H1 (cell line): ENCODE data around the gene OR4K1. TPM values are rescaled to one million over a fixed set of nuclear protein-coding genes. Genes with fewer than 3 reads are reported as not detected.

ENCODE experiments used
- CTCF ChIA-PET: fragments of 300-600 bp; sonication (Branson Sonifier 250); formaldehyde crosslinking; loops from one replicate; lab custom pipeline; 2021; ENCODE audit not compliant: partially characterized antibody; lab: Charles Lee
- POLR2A ChIA-PET: fragments of 300-600 bp; sonication (Branson Sonifier 250); formaldehyde crosslinking; loops from one replicate; lab custom pipeline; 2021; ENCODE audit warnings: inconsistent platforms; ENCODE audit not compliant: partially characterized antibody; lab: Charles Lee
- DNase-seq, 2 experiments: peaks; one replicate each; pipeline versions ENCODE4 v3.0.0 to v3.0.0-alpha.2; 2010 to 2022; ENCODE audit warnings: low spot score in 2 of 2, low read depth in 1 of 2, mixed read lengths in 1 of 2
- FAIRE-seq: peaks from 2 replicates; lab custom pipeline; 2011; peaks lifted over from hg19 to GRCh38; lab: Jason Lieb, UNC
- H2AFZ ChIP-seq: 2 replicates; pipeline ENCODE4 v1.8.1; 2012; ENCODE audit warnings: low read length, inconsistent platforms
- H2AK5ac ChIP-seq: 2 replicates; pipeline ENCODE4 v1.6.1; 2013; ENCODE audit warnings: low read depth, low read length
- H2BK120ac ChIP-seq: replicated peaks from 2 replicates; pipeline ENCODE3; 2013; ENCODE audit warnings: low read depth, low read length, inconsistent platforms
- H2BK12ac ChIP-seq: 2 replicates; pipeline ENCODE4 v1.6.1; 2013; ENCODE audit warnings: low read depth, low read length
- H2BK15ac ChIP-seq: 2 replicates; pipeline ENCODE4 v1.6.1; 2013; ENCODE audit warnings: low read length
- H2BK20ac ChIP-seq: 2 replicates; pipeline ENCODE4 v1.6.1; 2013; ENCODE audit warnings: low read length
- H2BK5ac ChIP-seq: 2 replicates; pipeline ENCODE4 v1.6.1; 2013; ENCODE audit warnings: low read depth, low read length
- H3K14ac ChIP-seq: 2 replicates; pipeline ENCODE4 v1.6.1; 2013; ENCODE audit warnings: inconsistent platforms; ENCODE audit not compliant: insufficient read length
- H3K18ac ChIP-seq: 2 replicates; pipeline ENCODE4 v1.6.1; 2013; ENCODE audit warnings: low read length; ENCODE audit errors: extremely low read depth
- H3K23ac ChIP-seq: 2 replicates; pipeline ENCODE4 v1.6.1; 2013; ENCODE audit warnings: inconsistent platforms; ENCODE audit not compliant: insufficient read length
- H3K23me2 ChIP-seq: 2 replicates; pipeline ENCODE4 v1.6.1; 2013; ENCODE audit warnings: low read depth, low read length
- H3K27ac ChIP-seq: 2 replicates; pipeline ENCODE4 v1.6.1; 2011; ENCODE audit warnings: low read depth, low read length, inconsistent platforms
- H3K27me3 ChIP-seq, 4 experiments: replicated peaks in 1 of 4; 1 replicate in 1 of 4; 2 replicates in 3 of 4; pipeline versions ENCODE4 v1.6.1 to v1.8.1; 2011 to 2013; ENCODE audit warnings: low read length in 3 of 4, mild to moderate bottlenecking in 3 of 4, inconsistent platforms in 2 of 4, mixed read lengths in 2 of 4, moderate library complexity in 1 of 4; ENCODE audit not compliant: control insufficient read depth in 3 of 4, insufficient read depth in 3 of 4; ENCODE audit errors: extremely low read depth in 1 of 4
- H3K36me3 ChIP-seq, 4 experiments: 2 replicates each; pipeline versions ENCODE4 v1.6.1 to v1.8.1; 2011 to 2013; ENCODE audit warnings: mild to moderate bottlenecking in 4 of 4, low read length in 3 of 4, moderate library complexity in 2 of 4, control low read depth in 1 of 4, inconsistent platforms in 1 of 4; ENCODE audit not compliant: insufficient read depth in 4 of 4, control insufficient read depth in 2 of 4
- H3K4ac ChIP-seq: replicated peaks from 2 replicates; pipeline ENCODE3; 2013; ENCODE audit warnings: low read length, low read depth, mixed read lengths, inconsistent platforms; ENCODE audit not compliant: insufficient read length
- H3K4me1 ChIP-seq, 4 experiments: replicated peaks in 1 of 4; 1 replicate in 1 of 4; 2 replicates in 3 of 4; pipeline versions ENCODE4 v1.6.1 to v1.8.1; 2011 to 2013; ENCODE audit warnings: low read length in 3 of 4, inconsistent platforms in 2 of 4, mixed read lengths in 1 of 4; ENCODE audit not compliant: insufficient read depth in 4 of 4, control insufficient read depth in 3 of 4
- H3K4me2 ChIP-seq, 2 experiments: 2 replicates each; pipeline versions ENCODE4 v1.6.1 to v1.8.1; 2011 to 2013; ENCODE audit warnings: low read depth in 2 of 2, low read length in 2 of 2, control low read depth in 1 of 2, inconsistent platforms in 1 of 2, mild to moderate bottlenecking in 1 of 2; ENCODE audit not compliant: insufficient read depth in 1 of 2
- H3K4me3 ChIP-seq, 4 experiments: fragments of 200-600, 300-600 bp in 1 of 4; sonication (generic), shearing (Covaris generic), sonication (Bioruptor Twin) in 1 of 4; 2 replicates each; pipeline versions ENCODE4 v1.5.1 to v1.8.1; 2011 to 2016; ENCODE audit warnings: low read length in 4 of 4, low read depth in 3 of 4, control low read depth in 2 of 4, inconsistent platforms in 2 of 4, mild to moderate bottlenecking in 2 of 4, mixed read lengths in 1 of 4, moderate library complexity in 1 of 4; ENCODE audit not compliant: insufficient read depth in 2 of 4; ENCODE audit errors: extremely low read depth in 1 of 4
- H3K56ac ChIP-seq: replicated peaks from 2 replicates; pipeline ENCODE3; 2013; ENCODE audit warnings: low read depth, mild to moderate bottlenecking, mixed read lengths, low read length, inconsistent platforms; ENCODE audit not compliant: insufficient read length
- H3K79me1 ChIP-seq: 2 replicates; pipeline ENCODE4 v1.6.1; 2013; ENCODE audit warnings: low read depth, low read length, control low read depth
- H3K79me2 ChIP-seq, 2 experiments: 2 replicates each; pipeline versions ENCODE4 v1.6.1 to v1.8.1; 2012 to 2013; ENCODE audit warnings: low read length in 2 of 2, mild to moderate bottlenecking in 2 of 2, inconsistent platforms in 1 of 2; ENCODE audit not compliant: insufficient read depth in 2 of 2, control insufficient read depth in 1 of 2
- H3K9ac ChIP-seq, 4 experiments: replicated peaks in 1 of 4; 1 replicate in 1 of 4; 2 replicates in 3 of 4; pipeline versions ENCODE4 v1.6.1 to v1.8.1; 2011 to 2013; ENCODE audit warnings: low read depth in 3 of 4, low read length in 3 of 4, control low read depth in 2 of 4, mild to moderate bottlenecking in 2 of 4, moderate library complexity in 2 of 4, inconsistent platforms in 1 of 4; ENCODE audit errors: extremely low read depth in 1 of 4
- H3K9me3 ChIP-seq, 2 experiments: 2 replicates each; pipeline versions ENCODE4 v1.6.1 to v1.8.1; 2012 to 2013; ENCODE audit warnings: mild to moderate bottlenecking in 2 of 2, moderate library complexity in 2 of 2, control low read depth in 1 of 2, inconsistent platforms in 1 of 2, low read depth in 1 of 2, low read length in 1 of 2, mixed read lengths in 1 of 2; ENCODE audit not compliant: insufficient read depth in 2 of 2
- H4K20me1 ChIP-seq, 2 experiments: replicated peaks in 1 of 2; 2 replicates each; pipeline versions ENCODE3 to v1.8.1; 2011 to 2013; ENCODE audit warnings: inconsistent platforms in 2 of 2, low read length in 2 of 2, mild to moderate bottlenecking in 1 of 2; ENCODE audit not compliant: insufficient read depth in 2 of 2, control insufficient read depth in 1 of 2
- H4K5ac ChIP-seq: 2 replicates; pipeline ENCODE4 v1.6.1; 2013; ENCODE audit warnings: low read length, low read depth, mixed read lengths, inconsistent platforms; ENCODE audit not compliant: insufficient read length
- H4K8ac ChIP-seq: 2 replicates; pipeline ENCODE4 v1.8.0; 2013; ENCODE audit warnings: mild to moderate bottlenecking, moderate library complexity, low read length, inconsistent platforms; ENCODE audit not compliant: insufficient read depth; ENCODE audit errors: extremely low read depth
- H4K91ac ChIP-seq: replicated peaks from 2 replicates; pipeline ENCODE3; 2013; ENCODE audit warnings: low read length, mixed read lengths, inconsistent platforms; ENCODE audit not compliant: insufficient read length
- MAFK ChIP-seq: IDR thresholded peaks from 2 replicates; pipeline ENCODE4 v1.6.1; 2012; ENCODE audit warnings: low read depth, mild to moderate bottlenecking, improper control_type of control experiment, low read length
- NANOG ChIP-seq: IDR thresholded peaks from 2 replicates; pipeline ENCODE4 v1.6.1; 2011; ENCODE audit warnings: low read length, low read depth, mild to moderate bottlenecking, inconsistent platforms; ENCODE audit not compliant: insufficient read depth, poor library complexity, severe bottlenecking
- WGBS, 2 experiments: shearing (Covaris generic) in 1 of 2; methylation state at CpG; one replicate each; pipeline versions ENCODE4 v1.1.6 to v1.1.7; 2013 to 2015; ENCODE audit warnings: low lambda C conversion rate in 2 of 2, mixed read lengths in 2 of 2, inconsistent platforms in 1 of 2, low coverage in 1 of 2, missing lambda C conversion rate in 1 of 2; ENCODE audit not compliant: insufficient replicate concordance in 2 of 2, insufficient coverage in 1 of 2, insufficient read length in 1 of 2; ENCODE audit errors: extremely low coverage in 1 of 2, missing lambda C conversion rate in 1 of 2; 5-methylcytosine and 5-hydroxymethylcytosine counted together
- polyA plus RNA-seq, 7 experiments: library from polyadenylated mRNA; depleted of rRNA in 3 of 7; stranded (reverse) in 5 of 7; unstranded in 2 of 7; fragments of >200 nt in 5 of 7; fragments of 200-250 nt in 2 of 7; gene quantifications; 1 replicate in 5 of 7; 2 replicates in 1 of 7; 4 replicates in 1 of 7; pipeline versions ENCODE4 v1.2.1 to v1.2.3, GENCODE V29; 2011 to 2013; ENCODE audit warnings: missing spikeins in 2 of 7, mixed read lengths in 2 of 7
- total RNA-seq: library from RNA; stranded (reverse); fragmentation: NEBNext Ultra II Directional; extraction: Animal tissue kit (Norgen Biotek cat#: 25700); gene quantifications from 2 replicates; pipeline ENCODE4 v1.2.1, GENCODE V29; 2021

OR4K1 gene
- total and polyA plus RNA-seq, 2 of the 8 experiments (the other 6 are each of a cell fraction or from before 2014, with no cell fraction given), result not detected

DNA sequence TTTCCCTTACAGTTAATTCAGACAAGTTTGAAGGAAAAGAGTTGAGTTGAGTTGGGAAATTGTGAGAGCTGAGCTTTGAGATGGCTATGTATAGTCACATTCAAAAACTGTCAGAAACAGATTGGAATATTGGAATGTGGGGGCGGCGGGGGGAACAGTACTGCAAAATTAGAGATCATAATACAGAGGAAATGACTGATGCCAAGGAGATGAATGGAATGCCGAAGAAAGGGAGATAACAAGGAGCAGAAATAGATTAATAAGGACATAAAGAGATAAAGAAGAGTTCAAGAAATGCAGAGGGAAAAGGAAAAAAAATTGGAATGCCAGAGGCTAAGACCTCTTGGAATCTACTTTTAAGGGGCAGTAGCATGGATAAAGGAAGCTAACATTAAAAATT, 13.5 kb upstream of the OR4K1 start:
- Histone ChIP-seq H3K14ac (no peak overlapping the region), H3K79me2 (no peaks in the 10 kb centered on the region), H2BK120ac (no peak overlapping the region), H3K23ac (no peak overlapping the region), H2BK20ac (no peak overlapping the region), H2BK15ac (no peak overlapping the region), H3K9me3 (peaks cover 44 to 48% of the 10 kb centered on the region in 2 experiments), H3K9ac (no peak overlapping the region), H3K4me1 (no peaks in the 10 kb centered on the region), H4K8ac (no peak overlapping the region), H3K4me2 (no peak overlapping the region), H3K56ac (no peak overlapping the region), H4K91ac (no peak overlapping the region), H3K36me3 (peaks cover 0 to 3% (median 0%) of the 10 kb centered on the region in 4 experiments; a peak in 1 of 8 replicates), H4K20me1 (no peaks in the 10 kb centered on the region), H3K4ac (no peak overlapping the region), H3K79me1 (no peaks in the 10 kb centered on the region), H3K27me3 (no peaks in the 10 kb centered on the region), H2BK12ac (no peak overlapping the region), H2AK5ac (no peak overlapping the region), H3K23me2 (no peaks in the 10 kb centered on the region), H2AFZ (no peak overlapping the region), H3K18ac (no peak overlapping the region), H2BK5ac (no peak overlapping the region), H3K4me3 (no peak overlapping the region), H4K5ac (no peak overlapping the region), H3K27ac (no peak overlapping the region)
- no peak for FAIRE-seq
- CTCF ChIA-PET, result no interaction called here
- DNase-seq, result no peak
- WGBS, 2 experiments, result 87% methylated on average over 3 of the region's 3 CpGs; no CpG with 5 or more reads in 1 of the 2 experiments
- POLR2A ChIA-PET, result no interaction called here
- TF ChIP-seq NANOG, result no peak
- no peak for TF ChIP-seq MAFK
